Natural killer cell treated with Interleukin-12 subunit alpha and Interleukin-12 subunit beta and Interleukin-15 and Interleukin-18, amount 100 ng/mL, for 72 hours (primary cell): Measurements from ENCODE around the gene BBS2. TPM values are rescaled to one million over a fixed set of nuclear protein-coding genes. Genes with fewer than 3 reads are reported as not detected.
"Not testable (repeated sequence)": the region's sequence is repeated elsewhere in the genome, so short reads cannot be mapped to it uniquely, and the experiment has no call there.

ENCODE experiments used
- ATAC-seq, 2 donors: fragments of 150-1000 bp; cut with Tn5 transposase in 1 of 2; sonication (Bioruptor Pico), chemical (Tn5 transposase) in 1 of 2; 2 replicates each; pipeline ENCODE4 v1.10.0; 2021
- DNase-seq: peaks from one replicate; pipeline ENCODE4 v3.0.0; 2022; ENCODE audit warnings: low spot score
- H3K27ac Mint-ChIP-seq, 2 donors: 1 replicate in 1 of 2; 2 replicates in 1 of 2; pipeline ENCODE4 v1.8.0; 2022; ENCODE audit warnings: mixed read lengths in 2 of 2, mild to moderate bottlenecking in 1 of 2, moderate library complexity in 1 of 2
- H3K27me3 Mint-ChIP-seq, 2 donors: 1 replicate in 1 of 2; 2 replicates in 1 of 2; pipeline ENCODE4 v1.8.0; 2022; ENCODE audit warnings: mixed read lengths in 2 of 2
- H3K36me3 Mint-ChIP-seq: one replicate; pipeline ENCODE4 v1.8.0; 2022; ENCODE audit warnings: mixed read lengths
- H3K4me1 Mint-ChIP-seq, 2 donors: 1 replicate in 1 of 2; 2 replicates in 1 of 2; pipeline ENCODE4 v1.8.0; 2022; ENCODE audit warnings: low read depth in 2 of 2, mixed read lengths in 2 of 2, mild to moderate bottlenecking in 1 of 2
- H3K4me3 Mint-ChIP-seq: one replicate; pipeline ENCODE4 v1.8.0; 2022; ENCODE audit warnings: mixed read lengths
- H3K9me3 Mint-ChIP-seq: 2 replicates; pipeline ENCODE4 v1.8.0; 2022; ENCODE audit warnings: mixed read lengths
- total RNA-seq, 2 donors: library from RNA; stranded (reverse); gene quantifications; one replicate each; pipeline ENCODE4 v1.2.3, GENCODE V29; 2022

The BBS2 gene
- total RNA-seq, 2 donors from 2014 or later: 6.6 to 10.6 TPM

DNA sequence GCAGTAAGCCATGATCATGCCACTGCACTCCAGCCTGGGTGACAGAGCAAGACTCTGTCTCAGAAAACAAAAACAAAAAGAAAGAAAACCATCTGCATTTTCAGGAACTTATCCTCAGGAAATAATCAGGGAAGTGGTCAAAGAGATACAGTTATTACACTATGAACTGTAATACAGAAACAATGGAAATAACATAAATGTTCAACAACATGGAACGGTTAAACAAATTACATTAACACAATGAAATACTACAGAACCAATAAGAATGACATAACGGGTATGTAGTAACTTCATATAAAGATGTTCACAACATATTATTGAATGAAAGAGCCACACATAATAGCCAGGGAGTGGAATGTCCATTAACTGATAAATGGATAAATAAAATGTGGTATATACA is 6.7 kb downstream of the BBS2 start:
- H3K27ac Mint-ChIP-seq: no peak overlapping the region
- DNase-seq (no peak), ATAC-seq (no peak)
- no peaks in the 10 kb centered on the region for H3K27me3 Mint-ChIP-seq
- no peak overlapping the region for H3K4me3 Mint-ChIP-seq
- H3K36me3 Mint-ChIP-seq: peaks cover 4% of the 10 kb centered on the region
- no peaks in the 10 kb centered on the region for H3K9me3 Mint-ChIP-seq
- peaks cover 3 to 13% of the 10 kb centered on the region in 2 donors for H3K4me1 Mint-ChIP-seq

DNA sequence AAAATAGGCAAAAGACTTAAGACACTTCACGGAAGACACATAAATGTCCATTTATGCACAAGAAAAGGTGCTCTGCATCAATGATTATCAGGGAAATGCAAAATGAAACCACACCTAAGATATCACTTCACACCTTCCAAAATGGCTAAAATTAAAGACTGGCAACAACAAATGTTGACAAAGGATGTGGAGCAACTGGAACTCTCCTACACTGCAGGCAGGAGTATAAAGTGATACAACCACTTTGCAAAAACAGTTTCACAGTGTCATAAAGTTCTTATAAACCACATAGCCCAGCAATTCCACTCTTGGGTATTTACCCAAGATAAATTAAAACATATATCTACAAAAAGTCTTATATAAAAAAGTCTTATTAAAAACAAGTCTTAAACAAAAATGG is 7.8 kb downstream of the BBS2 start:
- Mint-ChIP-seq H3K4me1 (peaks cover 3 to 13% of the 10 kb centered on the region in 2 donors), H3K9me3 (no peaks in the 10 kb centered on the region), H3K36me3 (peaks cover 4% of the 10 kb centered on the region)

DNA sequence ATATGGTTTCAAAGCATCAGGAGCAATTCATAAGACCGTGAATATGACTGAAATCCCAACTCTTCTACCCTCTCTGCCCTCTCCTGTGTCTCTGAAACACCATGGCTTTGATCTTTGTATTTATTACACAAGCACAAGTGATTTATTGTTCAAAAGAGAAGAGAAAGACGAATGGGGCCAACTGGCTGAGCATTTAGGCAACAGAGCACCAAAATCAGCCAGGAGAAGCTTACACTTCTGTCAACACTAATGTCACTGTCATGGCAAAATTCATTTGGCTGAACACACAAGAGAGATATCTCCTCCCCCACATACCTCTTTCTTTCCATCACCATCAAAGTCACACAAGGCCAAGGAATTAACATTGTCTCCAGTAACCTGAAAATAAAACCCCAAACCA is 9.3 kb downstream of the BBS2 start:
- Mint-ChIP-seq H3K27me3 (no peaks in the 10 kb centered on the region), H3K27ac (no peak overlapping the region), H3K9me3 (no peaks in the 10 kb centered on the region), H3K4me1 (peaks cover 3 to 13% of the 10 kb centered on the region in 2 donors), H3K4me3 (no peak overlapping the region), H3K36me3 (peaks cover 4% of the 10 kb centered on the region)
- DNase-seq (no peak), ATAC-seq (no peak)

More for the DNA sequence above, 7.8 kb downstream of the BBS2 start:
- ATAC-seq (no peak), DNase-seq (no peak)
- Mint-ChIP-seq H3K27ac (no peak overlapping the region), H3K27me3 (no peaks in the 10 kb centered on the region), H3K4me3 (no peak overlapping the region)

DNA sequence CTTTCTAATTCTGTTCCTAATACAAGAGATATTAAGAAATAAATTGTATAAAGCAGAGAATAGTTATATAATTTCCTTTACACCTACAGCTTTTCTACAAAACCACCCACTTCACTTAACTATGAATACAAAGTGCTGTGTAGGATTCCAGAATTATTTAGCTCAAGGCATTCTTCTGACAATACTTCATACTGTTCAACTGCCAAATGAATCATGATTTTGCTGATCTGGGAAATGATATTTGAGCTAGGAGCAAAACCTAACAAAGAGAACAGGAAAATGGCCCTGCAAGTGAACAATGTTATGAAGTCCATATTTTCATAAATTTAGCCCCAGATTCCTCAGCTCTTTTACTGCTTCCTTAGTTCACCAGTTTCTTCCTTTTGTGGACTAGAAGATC is 12.9 kb downstream of the BBS2 start:
- H3K4me3 Mint-ChIP-seq: no peak overlapping the region
- peaks cover 7% of the 10 kb centered on the region for H3K36me3 Mint-ChIP-seq
- ATAC-seq: no peak
- no peaks in the 10 kb centered on the region for H3K9me3 Mint-ChIP-seq
- no peak overlapping the region for H3K27ac Mint-ChIP-seq
- H3K4me1 Mint-ChIP-seq: no peaks in the 10 kb centered on the region
- no peak for DNase-seq
- no peaks in the 10 kb centered on the region for H3K27me3 Mint-ChIP-seq

DNA sequence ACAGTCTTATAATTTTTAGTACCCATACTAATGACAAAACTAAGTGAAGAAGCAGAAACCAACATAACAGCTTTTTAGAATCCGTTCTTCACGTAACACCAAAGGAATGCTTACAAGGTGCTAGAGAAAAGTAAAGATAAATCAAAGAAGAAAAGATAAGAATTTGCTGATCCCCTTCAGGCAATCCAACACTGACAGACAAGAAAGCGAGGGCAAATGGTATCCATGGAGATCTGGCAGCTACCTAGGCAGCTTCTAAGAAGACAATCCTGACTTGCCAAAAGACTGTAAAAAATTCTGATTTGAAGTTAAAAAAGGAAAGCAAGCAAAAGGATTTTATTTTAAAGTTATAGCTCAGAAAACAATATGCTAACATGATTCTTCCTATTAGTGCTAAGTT is 14.6 kb downstream of the BBS2 start:
- ATAC-seq: no peak
- Mint-ChIP-seq H3K4me1 (no peaks in the 10 kb centered on the region), H3K4me3 (no peak overlapping the region), H3K9me3 (no peaks in the 10 kb centered on the region), H3K27me3 (no peaks in the 10 kb centered on the region), H3K36me3 (peaks cover 6% of the 10 kb centered on the region), H3K27ac (no peak overlapping the region)
- no peak for DNase-seq

DNA sequence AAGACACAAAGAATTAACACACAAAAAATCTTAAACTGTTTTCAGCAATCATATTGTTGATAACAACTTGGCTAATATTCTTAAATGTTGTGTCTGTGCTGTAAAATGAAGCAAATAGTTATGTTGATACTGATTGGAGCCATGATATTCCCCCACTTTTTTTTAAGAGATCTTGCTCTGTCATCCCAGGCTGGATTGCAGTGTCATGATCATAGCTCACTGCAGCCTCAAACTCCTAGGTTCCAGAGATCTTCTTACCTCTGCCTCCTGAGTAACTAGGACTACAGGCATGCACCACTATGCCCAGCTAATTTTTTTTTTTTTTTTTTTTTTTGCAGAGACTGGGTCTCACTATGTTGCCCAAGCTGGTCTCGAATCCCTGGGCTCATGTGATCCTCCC is 26.0 kb downstream of the BBS2 start:
- DNase-seq (no peak), ATAC-seq (no peak)
- Mint-ChIP-seq H3K27me3 (no peaks in the 10 kb centered on the region), H3K27ac (no peak overlapping the region), H3K36me3 (peaks cover 16% of the 10 kb centered on the region), H3K4me3 (no peak overlapping the region), H3K9me3 (no peaks in the 10 kb centered on the region), H3K4me1 (no peaks in the 10 kb centered on the region)

DNA sequence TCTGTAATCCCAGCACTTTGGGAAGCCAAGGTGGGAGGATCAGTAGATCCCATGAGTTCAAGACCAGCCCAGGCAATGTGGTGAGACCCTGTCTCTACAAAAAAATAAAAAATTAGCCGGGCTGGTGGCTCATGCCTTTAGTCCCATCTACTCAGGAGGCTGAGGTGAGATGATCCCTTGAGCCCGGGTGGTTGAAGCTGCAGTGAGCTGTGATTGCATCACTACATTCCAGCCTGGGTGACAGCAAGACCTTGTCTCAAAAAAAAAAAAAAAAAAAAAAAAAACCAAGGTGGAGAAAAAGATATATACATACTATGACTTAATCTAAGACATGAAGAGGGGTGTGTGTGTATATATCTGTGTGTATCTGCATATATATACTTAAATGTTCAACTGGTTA is 26.7 kb downstream of the BBS2 start:
- Mint-ChIP-seq H3K36me3 (peaks cover 9% of the 10 kb centered on the region), H3K4me1 (no peaks in the 10 kb centered on the region), H3K27me3 (no peaks in the 10 kb centered on the region), H3K4me3 (no peak overlapping the region), H3K27ac (no peak overlapping the region), H3K9me3 (no peaks in the 10 kb centered on the region)
- DNase-seq (no peak), ATAC-seq (no peak)

DNA sequence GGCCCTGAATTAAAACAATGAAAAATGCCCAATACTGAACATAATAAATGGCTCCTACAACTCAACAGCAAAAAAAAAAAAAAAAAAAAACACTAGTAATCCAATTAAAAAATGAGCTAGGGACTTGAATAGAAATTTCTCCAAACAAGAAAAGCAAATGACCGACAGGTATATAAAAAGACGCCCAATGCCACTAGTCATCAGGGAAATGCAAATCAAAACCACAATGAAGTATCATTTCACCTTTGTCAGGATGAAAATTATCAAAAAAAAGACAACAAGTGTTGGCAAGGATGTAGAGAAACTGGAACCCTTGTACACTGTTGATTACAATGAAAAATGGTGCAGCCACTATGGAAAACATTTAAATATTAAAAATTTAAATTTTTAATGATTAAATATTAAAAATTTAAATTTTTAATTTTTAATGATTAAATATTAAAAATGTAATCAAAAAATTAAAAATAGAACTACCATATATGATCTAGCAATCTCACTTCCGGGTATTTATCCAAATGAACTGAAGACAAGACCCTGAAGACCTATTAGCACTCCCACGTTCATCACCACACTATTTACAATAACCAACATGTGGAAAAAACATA is 28.1 kb downstream of the BBS2 start:
- DNase-seq (no peak), ATAC-seq (no peak)
- peaks cover 2% of the 10 kb centered on the region for H3K36me3 Mint-ChIP-seq
- H3K9me3 Mint-ChIP-seq: no peaks in the 10 kb centered on the region
- no peak overlapping the region for H3K4me3 Mint-ChIP-seq
- no peak overlapping the region for H3K27ac Mint-ChIP-seq
- H3K27me3 Mint-ChIP-seq: no peaks in the 10 kb centered on the region
- H3K4me1 Mint-ChIP-seq: no peaks in the 10 kb centered on the region

DNA sequence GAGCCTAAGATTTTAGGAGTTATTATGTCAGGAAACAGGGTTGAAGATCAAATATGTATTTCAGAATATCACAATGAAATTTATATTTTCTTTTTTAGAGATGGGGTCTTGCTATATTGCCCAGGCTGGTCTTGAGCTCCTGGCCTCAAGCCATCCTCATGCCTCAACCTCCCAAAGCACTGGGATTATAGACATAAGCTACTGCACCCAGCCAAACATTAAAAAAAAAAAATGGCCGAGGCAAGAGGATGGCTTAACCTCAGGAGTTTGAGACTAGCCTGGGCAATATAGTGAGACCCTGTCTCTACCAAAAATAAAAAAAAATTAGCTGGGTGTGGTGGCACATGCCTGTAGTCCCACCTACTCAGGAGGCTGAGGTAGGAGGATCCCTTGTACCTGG is 31.0 kb downstream of the BBS2 start:
- H3K27ac Mint-ChIP-seq, H3K27me3 Mint-ChIP-seq, H3K4me1 Mint-ChIP-seq, H3K9me3 Mint-ChIP-seq, ATAC-seq, DNase-seq, H3K36me3 Mint-ChIP-seq, H3K4me3 Mint-ChIP-seq: not testable (repeated sequence)

DNA sequence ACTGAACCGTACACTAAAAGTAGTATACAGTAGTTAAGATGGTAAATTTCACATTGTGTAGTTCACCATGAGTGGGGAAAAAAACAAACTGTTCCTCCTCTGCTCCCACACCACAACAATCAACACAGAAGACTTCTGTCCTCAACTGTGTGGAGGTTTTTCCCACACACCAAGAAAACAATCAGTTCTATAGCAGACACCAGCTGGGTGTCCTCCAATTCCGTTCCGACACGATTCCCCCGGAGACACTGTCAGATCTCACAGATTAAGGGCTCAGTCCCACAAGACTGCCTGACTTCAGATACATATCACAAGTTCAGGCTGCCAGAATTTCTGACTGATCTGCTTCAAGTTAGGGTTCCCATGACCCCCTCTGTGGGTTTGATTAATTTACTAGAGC is 31.8 kb downstream of the BBS2 start:
- no peak for DNase-seq
- Mint-ChIP-seq H3K27me3 (no peaks in the 10 kb centered on the region), H3K4me1 (no peaks in the 10 kb centered on the region), H3K36me3 (no peaks in the 10 kb centered on the region), H3K27ac (no peak overlapping the region), H3K4me3 (no peak overlapping the region), H3K9me3 (no peaks in the 10 kb centered on the region)
- no peak for ATAC-seq

DNA sequence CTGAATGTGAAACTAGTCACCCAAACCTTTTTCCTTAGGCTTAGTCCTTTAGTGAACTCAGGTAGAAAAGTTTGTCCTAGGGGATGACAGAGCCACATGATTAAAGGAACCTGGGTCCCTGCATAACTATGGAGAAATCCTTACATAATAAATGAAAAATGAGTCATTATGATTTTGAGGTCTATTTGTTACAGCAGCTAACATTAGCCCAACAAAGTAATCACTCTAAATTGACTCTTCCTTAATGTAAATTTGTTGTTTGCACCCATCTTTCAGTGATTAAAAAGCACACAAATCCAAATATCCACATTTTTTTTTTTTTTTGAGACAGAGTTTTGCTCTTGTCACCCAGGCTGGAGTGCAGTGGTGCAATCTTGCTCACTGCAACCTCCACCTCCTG is 36.4 kb downstream of the BBS2 start:
- Mint-ChIP-seq H3K27ac (no peak overlapping the region), H3K4me1 (peaks cover 0 to 3% of the 10 kb centered on the region in 2 donors), H3K9me3 (no peaks in the 10 kb centered on the region), H3K4me3 (no peak overlapping the region), H3K27me3 (no peaks in the 10 kb centered on the region), H3K36me3 (no peaks in the 10 kb centered on the region)
- no peak for DNase-seq
- no peak for ATAC-seq

DNA sequence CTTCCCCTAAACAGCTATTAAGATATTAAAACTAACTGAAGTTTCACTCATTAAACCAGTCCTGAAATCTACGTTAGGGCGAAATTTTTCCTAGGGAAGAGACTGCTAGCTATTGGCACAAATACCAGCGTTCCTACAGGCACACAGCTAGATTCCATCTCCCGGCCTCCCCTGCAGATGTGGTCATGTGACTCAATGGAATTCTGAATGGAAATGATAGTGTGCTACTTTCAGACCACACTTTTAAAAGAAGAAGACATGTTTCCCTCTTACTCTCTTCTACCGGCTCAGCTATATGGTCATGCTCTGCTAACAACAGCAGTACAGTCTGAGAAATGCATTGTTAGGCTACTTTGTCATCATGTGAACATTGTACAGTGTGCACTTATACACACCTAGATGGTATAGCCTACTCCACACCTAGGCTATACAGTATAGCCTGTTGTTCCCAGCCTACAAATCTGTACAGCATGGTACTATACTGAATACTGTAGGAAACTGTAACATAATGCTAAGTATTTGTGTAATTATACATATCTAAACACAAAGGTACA is 37.1 kb downstream of the BBS2 start:
- Mint-ChIP-seq H3K4me1 (peaks cover 0 to 4% of the 10 kb centered on the region in 2 donors), H3K4me3 (no peak overlapping the region), H3K27me3 (no peaks in the 10 kb centered on the region), H3K9me3 (no peaks in the 10 kb centered on the region), H3K36me3 (peaks cover 1% of the 10 kb centered on the region), H3K27ac (no peak overlapping the region)
- ATAC-seq: no peak
- DNase-seq: no peak

DNA sequence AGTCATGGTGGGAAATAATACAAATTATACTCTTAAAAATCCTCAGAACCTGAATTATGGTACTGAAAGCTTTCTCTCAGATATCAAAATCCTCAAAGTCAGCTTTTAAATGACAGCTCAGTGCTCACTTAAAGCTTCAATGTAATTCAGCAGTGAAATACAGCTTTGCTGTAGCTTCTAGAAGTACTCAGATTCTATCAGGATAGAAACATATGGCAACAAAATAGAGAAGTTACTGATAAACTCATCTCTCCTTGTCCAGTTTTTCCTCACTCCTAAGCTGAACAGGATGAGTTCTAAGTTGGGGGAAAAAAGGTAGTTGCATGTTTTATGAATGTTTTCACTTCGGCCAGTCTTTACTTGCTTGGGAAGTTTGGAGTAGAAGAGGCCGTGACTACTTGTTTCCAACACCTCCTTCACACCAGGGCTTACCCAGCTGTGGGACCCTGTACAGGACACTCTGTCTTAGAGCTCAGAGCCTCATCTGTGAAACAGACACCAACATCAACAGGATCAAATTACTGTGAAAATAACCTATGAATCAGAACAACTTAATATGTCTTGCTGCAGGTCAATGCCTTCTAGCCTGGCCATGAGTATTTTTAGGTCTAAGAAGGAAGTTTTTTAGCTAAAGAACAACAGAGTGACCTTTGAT is 38.2 kb downstream of the BBS2 start:
- no peak overlapping the region for H3K4me3 Mint-ChIP-seq
- H3K4me1 Mint-ChIP-seq: peaks cover 0 to 8% of the 10 kb centered on the region in 2 donors
- H3K9me3 Mint-ChIP-seq: no peaks in the 10 kb centered on the region
- H3K27ac Mint-ChIP-seq: no peak overlapping the region
- DNase-seq (no peak), ATAC-seq (no peak)
- peaks cover 8% of the 10 kb centered on the region for H3K36me3 Mint-ChIP-seq
- no peaks in the 10 kb centered on the region for H3K27me3 Mint-ChIP-seq

DNA sequence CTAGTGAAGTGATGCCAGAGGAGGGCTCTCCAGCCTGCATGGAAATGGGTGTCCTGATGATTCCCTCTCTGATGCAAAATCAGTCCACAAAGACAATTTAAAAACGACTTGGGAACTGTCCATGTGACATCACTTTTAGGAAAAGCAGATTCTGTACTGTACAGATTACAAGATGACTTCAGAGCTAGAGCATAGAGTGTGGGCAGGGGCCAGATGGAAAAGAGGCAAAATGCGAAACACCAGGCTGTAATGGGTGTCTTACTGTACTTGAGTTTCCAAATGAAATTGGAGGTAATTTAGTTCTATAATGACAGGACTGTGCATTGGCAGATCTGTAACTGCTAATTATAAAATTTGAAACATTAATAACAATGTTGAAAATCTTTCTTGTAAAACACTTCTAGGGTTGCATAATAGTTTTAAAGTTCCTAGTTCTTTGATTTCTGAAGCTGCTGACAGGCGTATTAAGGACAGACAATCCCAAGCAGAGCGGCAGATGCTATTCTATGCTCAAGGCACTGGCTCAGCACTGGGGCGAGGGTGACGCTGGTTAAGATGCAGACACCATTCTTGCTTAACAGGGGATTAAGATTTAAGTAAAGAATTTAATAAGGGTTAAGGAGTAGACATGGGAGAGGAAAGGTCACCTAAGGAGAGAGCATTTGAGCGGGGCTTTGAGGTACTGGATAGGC is 38.9 kb downstream of the BBS2 start:
- Mint-ChIP-seq H3K4me3 (no peak overlapping the region), H3K36me3 (peaks cover 14% of the 10 kb centered on the region), H3K9me3 (no peaks in the 10 kb centered on the region), H3K4me1 (peaks cover 0 to 8% of the 10 kb centered on the region in 2 donors), H3K27ac (no peak overlapping the region), H3K27me3 (no peaks in the 10 kb centered on the region)
- no peak for ATAC-seq
- no peak for DNase-seq
